Right lobe of liver (tissue), 4 donors: ENCODE measurements around the gene RRM1.

Source experiments
- POLR2A ChIP-seq: fragments of 450-650 bp; IDR thresholded peaks from one replicate; pipeline ENCODE4 v1.6.1; 2017; ENCODE audit warnings: antibody characterized with exemption, mild to moderate bottlenecking
- TF ChIP-seq, protein P1 (sequence below), 4 donors: fragments of 200-600 bp in 3 of 4; fragments of 450-650 bp in 1 of 4; IDR thresholded peaks; one replicate each; pipeline versions ENCODE4 v1.5.1 to v1.8.0; 2016 to 2022; ENCODE audit warnings: antibody characterized with exemption in 4 of 4, mild to moderate bottlenecking in 2 of 4
- donor health status: DM: no; HTN: no; CAD: no.
- donor health status: DM: no; HTN: no; CAD: no.
- donor health status: DM: no; HTN: yes; CAD: no.

DNA sequence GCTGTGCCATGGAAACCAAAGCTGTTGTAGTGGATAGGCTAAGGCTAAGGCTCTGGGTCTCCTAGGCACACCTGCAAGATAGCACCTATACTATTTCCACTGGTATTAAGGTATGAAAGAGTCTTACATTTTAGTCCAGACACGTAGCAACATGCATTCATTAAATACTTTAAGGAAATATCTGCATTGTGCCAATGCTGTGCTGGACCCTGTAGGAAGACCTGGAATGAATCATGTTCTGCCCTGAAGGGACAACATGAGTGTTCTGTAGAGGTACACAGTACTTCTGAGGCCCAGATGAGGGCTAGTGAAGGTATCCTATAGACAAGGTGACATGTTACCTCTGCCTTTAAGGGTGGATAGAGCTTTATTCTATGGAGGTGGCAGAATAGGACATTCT is 35.2 kb upstream of the RRM1 start:
- TF ChIP-seq, protein P1, sequence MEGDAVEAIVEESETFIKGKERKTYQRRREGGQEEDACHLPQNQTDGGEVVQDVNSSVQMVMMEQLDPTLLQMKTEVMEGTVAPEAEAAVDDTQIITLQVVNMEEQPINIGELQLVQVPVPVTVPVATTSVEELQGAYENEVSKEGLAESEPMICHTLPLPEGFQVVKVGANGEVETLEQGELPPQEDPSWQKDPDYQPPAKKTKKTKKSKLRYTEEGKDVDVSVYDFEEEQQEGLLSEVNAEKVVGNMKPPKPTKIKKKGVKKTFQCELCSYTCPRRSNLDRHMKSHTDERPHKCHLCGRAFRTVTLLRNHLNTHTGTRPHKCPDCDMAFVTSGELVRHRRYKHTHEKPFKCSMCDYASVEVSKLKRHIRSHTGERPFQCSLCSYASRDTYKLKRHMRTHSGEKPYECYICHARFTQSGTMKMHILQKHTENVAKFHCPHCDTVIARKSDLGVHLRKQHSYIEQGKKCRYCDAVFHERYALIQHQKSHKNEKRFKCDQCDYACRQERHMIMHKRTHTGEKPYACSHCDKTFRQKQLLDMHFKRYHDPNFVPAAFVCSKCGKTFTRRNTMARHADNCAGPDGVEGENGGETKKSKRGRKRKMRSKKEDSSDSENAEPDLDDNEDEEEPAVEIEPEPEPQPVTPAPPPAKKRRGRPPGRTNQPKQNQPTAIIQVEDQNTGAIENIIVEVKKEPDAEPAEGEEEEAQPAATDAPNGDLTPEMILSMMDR (IDR thresholded peaks at IDR 0.05) = no peak
- no peak for TF ChIP-seq POLR2A
